ENCODE measurements around the gene NRP1.
A peak's percentile ranks its signal among the peaks of the same experiment; 100 is the strongest.

Gene NRP1

DNA sequence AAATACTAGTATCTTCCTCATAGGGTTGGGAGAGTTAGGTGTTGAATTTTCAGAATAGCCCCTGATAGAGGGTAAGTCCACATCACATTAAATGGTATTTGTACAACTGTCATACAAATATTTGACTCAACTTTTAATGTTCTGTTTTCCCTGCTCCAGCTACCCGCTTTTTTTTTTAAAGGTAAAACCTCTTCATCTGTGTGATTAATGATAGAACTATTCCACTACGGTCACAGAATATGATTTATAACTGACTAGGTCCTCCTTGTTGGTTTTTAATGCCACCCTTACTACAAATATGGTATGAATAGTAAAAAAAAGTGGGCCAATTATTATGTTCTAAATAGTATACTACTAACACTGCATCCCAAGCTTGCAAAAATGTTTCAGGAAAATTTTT, 15.6 kb upstream of the NRP1 start:
- DNase-seq (ENCODE audit: low read depth in 1 of 2, low spot score in 1 of 2) = no peak

DNA sequence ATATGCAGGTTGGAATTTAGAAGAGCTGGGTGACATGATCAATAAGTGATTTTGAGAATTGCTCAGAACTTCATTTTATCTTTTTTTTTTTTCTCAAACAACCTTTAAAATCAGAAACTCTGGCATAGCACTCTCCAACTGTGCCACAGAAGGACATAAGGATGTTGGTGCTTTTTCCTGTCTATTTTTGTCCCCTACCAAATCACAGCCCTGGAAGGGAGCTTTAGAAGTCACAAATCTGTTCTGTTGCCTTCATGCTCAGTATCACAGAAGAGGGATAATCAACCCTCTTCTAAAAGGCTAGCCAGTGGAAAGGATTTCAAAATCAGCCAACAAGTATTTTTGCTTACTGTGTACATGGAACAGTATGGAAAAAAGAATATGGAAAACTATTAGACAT, 14.8 kb upstream of the NRP1 start:
- no peak for DNase-seq (ENCODE audit: low read depth in 1 of 2, low spot score in 1 of 2)

DNA sequence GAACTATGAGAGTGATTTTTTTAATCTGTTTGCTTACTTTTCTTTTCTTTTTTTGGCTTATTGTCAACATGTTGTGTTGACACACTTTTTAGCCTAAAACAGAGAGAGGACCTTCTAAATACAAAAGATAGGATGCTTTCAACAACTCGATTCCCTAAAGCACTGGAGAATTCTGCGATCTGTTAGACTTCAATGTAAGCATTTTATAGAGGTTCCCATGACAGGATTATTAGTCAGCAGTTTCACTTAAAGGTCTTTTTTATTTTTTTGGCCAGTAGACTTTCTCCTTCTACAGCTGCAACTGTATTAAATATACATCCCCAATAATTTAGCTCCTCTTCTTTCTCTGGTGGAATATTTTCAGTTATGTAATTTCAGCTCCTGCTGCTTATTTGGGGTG, 12.7 kb upstream of the NRP1 start:
- DNase-seq (ENCODE audit: low read depth in 1 of 2, low spot score in 1 of 2) = no peak

DNA sequence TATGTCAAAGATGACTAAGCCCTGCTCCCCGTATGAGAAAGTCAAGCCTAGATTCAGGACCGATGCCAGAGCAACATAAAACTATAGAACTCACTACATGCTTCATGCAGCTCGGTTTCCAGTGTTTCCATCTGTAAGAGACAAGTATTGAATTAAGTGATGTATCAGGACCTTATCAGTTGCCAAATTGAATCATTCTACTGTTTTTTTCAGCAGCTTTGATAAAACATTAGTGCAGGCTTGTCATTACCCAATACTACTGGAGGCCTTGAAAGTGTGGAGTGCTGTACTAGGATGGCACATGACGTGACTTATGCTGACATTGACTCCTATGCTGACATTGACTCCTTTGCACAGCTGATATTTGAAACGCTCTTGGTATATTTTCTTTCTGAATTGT, 10.8 kb upstream of the NRP1 start:
- DNase-seq (ENCODE audit: low read depth in 1 of 2, low spot score in 1 of 2) = no peak

DNA sequence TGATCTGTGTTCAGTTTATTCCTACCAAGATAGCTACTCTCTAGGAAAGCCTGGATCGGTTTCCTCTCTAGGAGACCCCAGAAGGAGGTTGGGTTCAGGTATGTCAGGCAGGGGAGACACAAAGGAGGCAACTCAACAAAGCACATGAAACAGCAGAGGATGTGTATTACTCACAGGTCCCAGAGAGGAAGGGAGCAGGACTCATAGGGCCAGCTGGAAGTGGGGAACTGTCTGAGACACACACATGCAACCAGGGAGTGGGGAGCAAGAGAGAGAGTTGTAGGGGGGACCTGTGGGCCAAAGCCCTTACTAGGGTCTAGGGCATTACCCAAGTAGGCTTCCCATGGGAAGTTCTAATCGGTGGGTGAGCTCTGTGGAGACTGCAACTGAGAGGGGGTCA, 10.2 kb upstream of the NRP1 start:
- no peak for DNase-seq (ENCODE audit: low read depth in 1 of 2, low spot score in 1 of 2)

DNA sequence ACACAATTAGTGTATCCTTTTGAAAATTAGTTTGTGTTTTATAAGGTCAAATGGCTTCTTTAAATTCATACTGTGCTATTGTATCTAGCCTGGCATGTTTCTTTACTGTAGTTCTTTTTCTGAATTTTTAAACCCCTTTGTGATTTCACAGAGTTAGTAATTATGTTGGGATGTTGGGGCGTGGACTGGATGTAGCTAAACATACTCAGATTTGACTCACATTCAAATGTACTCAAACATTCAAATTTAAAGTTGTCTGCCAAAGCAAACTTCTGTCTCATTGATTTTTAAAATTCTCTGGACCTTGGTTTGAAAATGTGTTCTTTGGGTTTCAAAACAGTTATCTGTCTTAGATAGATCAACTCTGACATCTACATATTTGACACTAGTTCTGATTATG, 7.2 kb upstream of the NRP1 start:
- DNase-seq (ENCODE audit: low read depth in 1 of 2, low spot score in 1 of 2) = no peak

DNA sequence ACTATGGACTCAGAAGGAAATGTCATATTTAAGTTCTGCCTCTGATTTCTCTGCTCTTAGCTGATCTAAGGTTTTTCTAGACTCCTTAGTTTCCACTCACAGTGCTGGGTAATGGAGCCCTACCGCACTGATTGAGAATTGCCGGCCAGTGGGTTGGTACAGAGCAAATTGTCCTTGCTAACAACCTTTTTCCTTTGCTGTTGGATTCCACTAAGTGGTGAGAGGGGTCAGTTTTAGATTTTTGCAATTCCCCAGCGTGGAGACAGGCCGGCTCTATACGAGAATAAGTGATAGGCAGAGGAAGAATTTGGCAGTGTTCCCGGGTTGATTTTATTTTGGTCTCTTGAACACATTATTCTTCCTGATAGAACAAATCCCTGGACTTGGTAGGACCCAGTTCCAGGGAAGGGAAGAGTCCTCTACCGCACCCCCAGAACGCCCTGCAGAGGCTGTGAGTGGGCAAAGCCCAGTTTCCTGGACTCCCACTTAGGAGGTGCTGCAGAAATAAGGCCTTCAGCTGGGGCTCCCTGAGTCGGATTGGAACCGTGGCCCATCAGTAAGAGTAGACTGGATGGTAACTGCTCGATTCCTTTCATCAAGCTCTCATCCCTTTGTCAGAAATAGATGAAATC, 3.0 kb upstream of the NRP1 start:
- no peak for DNase-seq (ENCODE audit: low read depth in 1 of 2, low spot score in 1 of 2)

DNA sequence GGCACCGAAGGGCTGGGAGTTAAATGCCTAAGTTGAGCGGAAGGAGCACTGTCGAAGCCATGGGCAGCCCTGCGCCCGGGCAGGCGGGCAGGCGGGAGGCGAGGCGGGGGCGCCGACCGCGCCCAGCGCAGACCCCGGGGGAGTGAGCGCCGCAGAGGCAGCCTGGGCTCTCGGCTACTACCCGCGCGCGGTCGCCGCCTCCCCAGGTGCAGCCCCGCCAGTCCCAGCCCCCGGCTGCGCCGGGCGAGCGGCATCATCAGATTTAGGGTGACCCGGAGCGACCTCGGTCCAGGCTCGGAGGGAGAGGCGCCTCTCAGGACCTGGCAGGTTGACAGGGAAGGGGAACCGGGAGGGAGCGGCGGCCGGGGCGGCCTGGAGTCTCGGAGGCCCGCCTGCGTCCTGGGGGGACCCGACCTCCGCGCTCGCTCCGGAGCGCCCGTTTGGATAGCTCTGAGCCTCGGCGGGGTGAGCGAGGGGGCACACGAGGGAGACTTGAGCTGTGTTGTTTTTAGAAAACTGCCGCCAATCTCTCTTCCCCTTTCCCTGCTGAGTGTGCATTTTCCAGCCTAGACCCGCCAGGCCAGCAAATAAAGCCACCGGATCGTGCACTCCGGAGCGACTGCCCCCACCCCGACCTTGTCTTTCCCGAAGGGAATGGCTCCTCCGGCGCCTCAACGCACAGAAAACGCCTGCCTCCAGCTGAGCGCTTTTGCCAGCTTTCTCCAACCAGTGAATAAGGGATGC, 2.3 kb upstream of the NRP1 start:
- DNase-seq (ENCODE audit: low read depth in 1 of 2, low spot score in 1 of 2) = no peak

DNA sequence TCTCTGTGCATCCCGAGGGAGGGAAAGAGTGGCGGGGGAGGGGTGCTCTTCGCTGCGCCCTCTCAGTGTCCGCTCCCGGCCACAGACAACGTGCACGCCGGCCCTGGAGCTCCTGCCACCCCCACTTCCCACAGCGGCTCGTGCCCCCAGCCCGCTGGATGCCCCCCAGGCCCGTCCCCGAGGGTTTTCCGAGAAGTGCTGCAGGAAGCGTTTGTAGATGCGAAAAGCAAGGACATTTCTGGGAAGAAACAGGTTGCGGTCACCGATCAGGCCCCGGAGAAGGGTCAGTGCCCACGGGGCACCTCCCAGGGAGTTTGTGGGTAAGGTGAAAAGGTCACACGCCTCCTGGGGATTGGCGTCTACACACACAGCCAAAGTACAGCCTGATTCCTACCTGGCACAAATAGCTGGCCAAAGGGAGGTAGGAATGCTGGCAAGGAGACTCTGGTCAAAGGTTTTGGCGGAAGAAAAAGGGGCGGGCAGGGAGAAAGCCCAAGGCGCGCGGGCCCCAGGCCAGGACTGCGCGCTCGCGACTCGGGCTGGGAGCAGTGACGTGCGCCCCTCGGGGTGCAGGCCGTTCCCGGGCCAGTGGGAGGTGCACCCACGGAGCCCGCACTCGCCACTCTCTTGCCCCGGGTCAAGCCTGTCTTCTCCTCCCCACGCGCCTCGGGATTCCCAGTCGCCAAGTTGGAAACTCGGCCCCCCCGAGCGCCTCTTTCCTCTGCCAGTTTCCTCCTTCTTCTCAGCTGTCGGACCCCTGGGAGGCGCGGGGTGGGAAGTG, 1.5 kb upstream of the NRP1 start:
- DNase-seq (ENCODE audit: low read depth in 1 of 2, low spot score in 1 of 2) = no peak

DNA sequence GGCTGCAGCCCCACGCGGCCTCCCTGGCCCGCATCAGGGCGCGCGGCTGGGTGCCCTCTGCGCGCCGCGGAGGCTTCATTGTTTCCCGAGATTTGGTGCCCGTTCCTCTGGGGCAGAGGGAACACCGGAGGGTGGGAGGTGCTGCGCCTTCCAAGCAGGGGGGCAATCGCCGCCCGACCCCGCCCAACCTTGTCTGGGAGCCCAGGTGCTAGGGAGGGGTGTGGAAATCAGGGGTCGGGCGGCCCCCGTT, 1.0 kb upstream of the NRP1 start:
- DNase-seq (ENCODE audit: low read depth in 1 of 2, low spot score in 1 of 2) = no peak

DNA sequence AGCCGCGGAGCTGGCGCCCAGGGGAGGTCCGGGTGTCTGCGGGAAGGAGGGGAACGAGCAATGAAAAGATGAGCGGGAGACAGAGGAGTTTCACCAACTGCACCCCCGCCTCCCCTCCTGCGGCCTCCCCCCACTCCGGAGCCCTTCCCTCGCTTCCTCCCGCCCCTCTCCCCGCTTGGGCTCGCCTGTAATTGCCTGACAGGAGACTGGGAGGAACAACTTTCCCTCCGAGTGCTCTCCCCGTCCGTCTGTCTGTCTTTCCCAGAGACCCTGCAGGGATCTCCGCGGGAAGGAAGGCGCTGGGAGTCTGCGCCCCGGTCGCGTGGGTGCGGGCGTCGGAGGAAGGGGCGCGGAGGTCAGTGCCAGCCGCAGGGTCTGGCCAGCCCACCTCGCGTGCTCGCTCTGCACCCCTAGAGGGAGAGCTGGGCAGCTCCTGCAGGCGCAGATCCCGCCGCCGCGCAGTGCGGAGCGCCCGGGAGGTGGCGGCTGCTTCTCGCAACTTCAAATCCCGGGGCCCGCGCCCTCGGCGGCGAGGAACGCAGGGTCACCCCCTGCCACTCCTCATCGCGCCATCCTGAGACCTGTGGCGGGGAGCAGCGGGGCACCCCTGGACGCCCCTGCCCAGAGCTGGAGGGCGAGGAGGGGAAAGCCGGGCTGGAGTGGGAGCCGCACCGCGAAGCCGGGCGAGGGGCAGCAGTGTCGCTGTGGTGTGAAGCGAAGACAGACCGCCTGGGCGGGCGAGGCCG, 511 bp upstream of the NRP1 start:
- peak in 1 of 2 donors; percentile 5 for DNase-seq (ENCODE audit: low read depth in 1 of 2, low spot score in 1 of 2)

DNA sequence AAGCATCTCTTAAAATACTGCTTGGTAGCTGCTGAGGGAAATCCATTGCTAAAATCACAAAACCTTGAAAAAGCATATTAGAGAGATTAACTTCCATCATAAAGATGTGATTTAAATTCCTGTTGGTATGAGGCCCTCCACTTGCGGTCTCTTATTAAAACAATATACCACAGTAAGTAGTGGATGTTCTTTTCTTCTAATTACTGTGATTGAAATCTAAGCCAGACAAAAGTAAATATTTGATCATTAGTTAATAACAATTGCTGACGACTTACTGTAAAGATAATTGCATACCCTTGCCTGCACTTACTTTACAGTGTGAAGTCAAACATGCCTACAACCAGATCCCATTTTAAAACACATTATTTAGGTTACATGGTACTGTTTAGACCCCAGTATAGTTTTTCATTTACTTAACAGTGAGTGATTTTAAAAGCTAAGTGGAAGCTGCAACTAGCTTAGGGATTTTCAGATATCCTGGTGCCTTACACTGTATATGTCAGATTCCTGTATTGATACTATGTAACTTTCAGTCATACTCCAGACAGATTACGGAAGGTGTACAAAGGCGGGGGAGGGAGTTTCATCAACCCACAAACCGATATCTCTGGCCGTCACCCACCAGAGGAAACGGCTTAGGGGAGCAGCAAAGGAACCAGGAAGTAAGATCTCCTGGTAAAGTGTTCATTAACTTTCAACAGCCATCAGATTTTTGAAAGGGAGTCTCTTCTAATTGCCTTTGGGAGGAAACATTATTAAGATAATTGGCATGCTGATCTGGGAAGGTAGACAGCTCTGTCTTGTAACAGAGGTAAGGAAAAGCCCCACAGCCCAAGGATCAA, 986 bp downstream of the NRP1 start:
- DNase-seq (ENCODE audit: low read depth in 1 of 2, low spot score in 1 of 2) = peak in 1 of 2 donors; percentile 4

DNA sequence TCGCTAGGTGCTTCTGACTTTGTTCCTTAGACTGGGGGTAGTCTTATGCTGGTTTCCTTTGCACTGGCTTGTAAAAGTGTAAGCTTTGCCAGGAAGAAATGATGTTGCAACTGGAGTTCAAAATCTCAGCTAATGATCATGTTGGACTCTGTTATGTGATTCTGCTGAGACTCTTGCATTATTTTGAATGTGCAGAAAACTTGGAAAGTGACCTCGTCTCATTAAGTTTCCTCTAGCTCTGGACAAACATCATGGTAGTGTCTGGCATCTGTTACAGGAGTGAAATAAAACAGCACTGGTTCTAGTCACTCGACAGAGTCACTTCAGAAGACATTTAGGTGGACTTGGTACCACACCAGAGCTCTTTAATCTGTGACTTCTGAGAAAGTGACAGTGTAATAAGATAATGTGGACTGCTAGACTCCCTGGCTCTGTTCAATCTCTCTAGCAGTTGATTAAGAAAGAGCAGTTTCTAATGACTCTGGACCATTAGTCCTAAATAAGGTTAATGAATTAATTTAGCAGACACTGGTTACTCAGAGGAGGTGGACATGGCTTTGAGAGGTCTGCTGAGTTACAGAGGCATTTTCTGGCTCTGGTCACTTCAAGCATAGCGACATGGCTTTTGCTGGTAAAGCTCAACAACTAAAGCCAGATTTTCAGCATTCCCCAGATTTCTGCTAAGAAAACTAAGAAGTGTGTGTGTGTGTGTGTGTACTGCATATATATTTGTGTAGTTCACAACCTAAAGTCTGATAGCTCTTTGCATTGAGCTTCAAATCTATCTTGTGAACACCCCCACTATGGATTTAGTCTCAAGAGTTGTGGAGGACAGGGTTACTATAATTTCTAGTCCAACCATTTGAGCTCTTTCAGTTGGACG, 2.0 kb downstream of the NRP1 start:
- no peak for DNase-seq (ENCODE audit: low read depth in 1 of 2, low spot score in 1 of 2)

DNA sequence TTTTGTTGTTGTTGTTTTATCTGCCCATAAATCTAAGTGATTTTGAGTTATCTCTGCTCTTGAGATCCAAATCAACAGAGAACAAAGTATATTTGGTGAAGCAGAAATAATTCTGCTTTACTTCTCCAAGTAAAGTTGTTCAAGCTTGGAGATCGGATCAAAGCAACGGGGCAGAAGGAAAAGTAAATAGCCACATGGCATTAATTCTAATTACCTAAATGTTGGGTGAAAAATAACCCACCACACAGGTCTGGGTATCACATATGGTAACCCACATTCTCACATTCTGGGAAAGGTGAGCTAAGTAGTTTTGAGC, 3.1 kb downstream of the NRP1 start:
- no peak for DNase-seq (ENCODE audit: low read depth in 1 of 2, low spot score in 1 of 2)

DNA sequence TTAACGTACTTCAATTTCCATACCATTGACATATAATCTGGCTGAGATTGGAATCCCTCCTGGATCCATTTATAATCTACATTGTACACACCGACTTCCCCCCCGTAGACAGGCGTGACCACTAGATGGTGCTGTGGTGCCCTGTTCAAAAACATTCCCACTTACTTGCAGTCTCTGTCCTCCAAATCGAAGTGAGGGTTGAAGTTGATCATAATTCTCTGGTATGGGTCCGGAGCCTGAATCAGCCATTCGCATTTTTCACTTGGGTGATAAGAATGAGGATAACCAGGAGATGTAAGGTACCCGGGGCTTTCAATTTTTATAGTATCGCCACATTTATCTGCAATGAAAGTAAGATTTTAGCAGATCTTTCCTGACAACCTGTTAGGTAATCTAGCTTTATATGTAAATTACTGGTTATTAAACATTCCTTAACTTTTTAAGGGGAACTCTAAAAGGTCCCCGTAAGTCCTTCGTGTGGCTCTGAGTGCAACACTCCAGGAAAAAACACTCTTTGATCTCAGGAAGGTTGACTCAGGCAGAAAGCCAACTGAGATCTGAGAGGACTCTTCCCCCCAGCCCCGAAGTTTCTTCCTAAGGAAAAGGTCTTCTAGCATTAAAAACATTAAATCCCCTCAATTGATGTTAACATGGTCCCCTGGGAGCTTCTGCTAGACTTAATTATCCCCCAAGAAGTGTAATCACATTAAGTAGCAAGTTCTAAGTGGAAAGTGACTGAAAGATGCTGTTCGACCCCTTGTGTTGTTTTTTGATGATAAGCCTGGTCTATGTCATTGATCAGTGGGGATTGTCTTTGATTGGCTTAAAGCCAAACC, 3.7 kb downstream of the NRP1 start:
- peak; percentile 58 to 59 for DNase-seq (ENCODE audit: low read depth in 1 of 2, low spot score in 1 of 2)

DNA sequence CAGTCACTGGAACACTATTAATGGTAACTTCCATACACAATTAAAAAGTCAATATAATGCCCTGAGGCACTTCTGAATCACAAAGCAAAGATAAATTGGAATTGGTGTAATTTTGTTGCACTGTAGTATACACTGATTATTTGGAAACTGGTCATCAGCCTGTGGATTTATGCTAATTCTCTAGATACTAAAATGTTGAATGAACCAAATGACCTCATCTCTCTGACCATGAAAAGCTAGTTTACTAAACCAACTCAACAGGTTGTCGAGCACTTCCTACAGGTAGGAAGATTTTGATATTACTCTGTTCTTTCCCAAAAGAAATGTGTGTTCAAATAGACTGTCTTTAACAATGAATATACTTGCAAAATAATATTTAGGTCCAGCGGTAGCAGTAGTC, 5.3 kb downstream of the NRP1 start:
- DNase-seq (ENCODE audit: low read depth in 1 of 2, low spot score in 1 of 2) = no peak

DNA sequence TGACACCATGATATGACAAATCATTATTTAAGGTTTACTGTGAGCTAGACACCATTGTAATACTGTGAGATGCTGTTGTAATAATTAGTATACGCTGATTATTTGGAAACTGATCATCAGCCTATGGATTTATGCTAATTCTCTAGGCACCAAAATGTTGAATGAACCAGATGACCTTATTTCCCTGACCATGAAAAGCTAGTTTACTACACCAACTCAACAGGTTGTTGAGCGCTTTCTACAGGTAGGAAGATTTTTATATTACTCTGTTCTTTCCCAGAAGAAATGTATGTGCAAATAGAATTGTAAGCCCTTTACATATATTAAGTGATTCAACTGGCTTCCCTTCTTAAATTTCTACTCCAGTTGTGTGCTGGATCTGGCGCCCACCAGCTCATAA, 6.2 kb downstream of the NRP1 start:
- DNase-seq (ENCODE audit: low read depth in 1 of 2, low spot score in 1 of 2) = no peak

DNA sequence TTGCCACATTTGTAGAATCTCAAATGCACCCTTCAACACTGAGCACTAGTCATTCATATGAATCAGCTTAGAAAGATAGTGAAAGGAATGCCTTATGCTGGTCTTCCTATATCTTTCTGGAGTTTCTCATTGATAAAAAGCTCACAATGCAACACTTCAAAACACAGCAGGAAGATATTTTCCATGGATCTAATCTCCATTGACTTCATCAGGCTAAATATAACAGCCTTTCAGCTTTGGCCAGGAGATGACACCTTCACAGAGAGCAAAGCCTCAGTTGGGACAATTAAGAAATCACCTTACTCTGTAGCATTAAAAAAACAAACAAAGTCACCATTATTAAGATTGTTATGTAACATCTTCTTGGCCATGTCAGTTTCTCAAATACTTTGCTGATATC, 6.7 kb downstream of the NRP1 start:
- DNase-seq (ENCODE audit: low read depth in 1 of 2, low spot score in 1 of 2) = no peak

DNA sequence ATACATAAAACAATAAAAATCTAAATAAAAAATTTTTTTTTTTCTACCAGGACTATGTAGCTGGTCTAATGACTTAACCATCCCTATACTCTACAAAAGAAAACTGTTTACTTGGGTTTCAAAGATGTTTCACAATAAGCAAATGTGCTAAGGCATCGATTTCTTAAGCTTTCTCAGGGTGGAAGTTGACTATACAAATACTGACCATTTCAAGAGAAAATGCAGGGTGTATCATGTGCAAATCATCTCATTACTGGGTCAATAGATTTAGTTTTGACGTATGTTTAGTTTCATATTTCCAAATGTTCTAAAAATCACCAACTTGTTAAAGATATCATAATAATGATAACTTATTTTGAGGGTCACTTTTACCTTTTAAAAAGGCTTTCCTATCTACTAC, 7.5 kb downstream of the NRP1 start:
- DNase-seq (ENCODE audit: low read depth in 1 of 2, low spot score in 1 of 2) = no peak
